IMR-90 (cell line): ENCODE results near the gene VDAC1. TPM values are rescaled to one million over a fixed set of nuclear protein-coding genes. Genes with fewer than 3 reads are reported as not detected.

Experiments used
- ATAC-seq: fragments of 200-7000 bp; cut with Tn5 transposase; 2 replicates; pipeline ENCODE4 v1.9.1; 2020; ENCODE audit warnings: low read depth, mild to moderate bottlenecking, moderate library complexity
- BruUV-seq: library from RNA; stranded (reverse); fragments of 400-500 nt; replicated peaks from 2 replicates; lab custom pipeline; 2021; lab: Mats Ljungman, UMichigan
- CTCF ChIA-PET: fragments of 300-600 bp; formaldehyde crosslinking; extraction: SDS; loops from one replicate; lab custom pipeline; 2021; ENCODE audit warnings: antibody characterized with exemption; lab: Yijun Ruan, JAX
- POLR2A ChIA-PET: fragments of 300-600 bp; sonication (Branson Sonifier 250); formaldehyde crosslinking; loops from one replicate; lab custom pipeline; 2022; ENCODE audit warnings: antibody characterized with exemption; ENCODE audit not compliant: unreplicated experiment; lab: Charles Lee
- DNase-seq: peaks from one replicate; pipeline ENCODE4 v3.0.0; 2013
- H2AFZ ChIP-seq: replicated peaks from 2 replicates; pipeline ENCODE3; 2013; ENCODE audit warnings: low read length, mild to moderate bottlenecking; ENCODE audit not compliant: poor library complexity
- H2AK5ac ChIP-seq: 2 replicates; pipeline ENCODE4 v1.6.1; 2013; ENCODE audit warnings: low read depth, low read length, inconsistent platforms
- H2AK9ac ChIP-seq: replicated peaks from 2 replicates; pipeline ENCODE3; 2013; ENCODE audit warnings: mild to moderate bottlenecking, low read depth, low read length, moderate library complexity; ENCODE audit not compliant: poor library complexity
- H2BK120ac ChIP-seq: 2 replicates; pipeline ENCODE4 v1.6.1; 2013; ENCODE audit warnings: low read depth, low read length, inconsistent platforms
- H2BK15ac ChIP-seq: 3 replicates; pipeline ENCODE4 v1.6.1; 2013; ENCODE audit warnings: low read depth, low read length, inconsistent platforms
- H2BK20ac ChIP-seq: 2 replicates; pipeline ENCODE4 v1.6.1; 2013; ENCODE audit warnings: low read depth, mild to moderate bottlenecking, inconsistent platforms, low read length, moderate library complexity
- H2BK5ac ChIP-seq: 2 replicates; pipeline ENCODE4 v1.6.1; 2013; ENCODE audit warnings: mild to moderate bottlenecking, low read depth, low read length, inconsistent platforms; ENCODE audit not compliant: poor library complexity, severe bottlenecking
- H3K14ac ChIP-seq: replicated peaks from 2 replicates; pipeline ENCODE4 v1.6.1; 2013; ENCODE audit warnings: low read depth, low read length, inconsistent platforms
- H3K18ac ChIP-seq: 2 replicates; pipeline ENCODE4 v1.6.1; 2013; ENCODE audit warnings: low read depth, low read length, control low read depth
- H3K23ac ChIP-seq: 2 replicates; pipeline ENCODE4 v1.6.1; 2013; ENCODE audit warnings: low read depth, low read length, inconsistent platforms
- H3K27ac ChIP-seq: 2 replicates; pipeline ENCODE4 v1.5.1; 2013; ENCODE audit warnings: mild to moderate bottlenecking, control low read depth, low read length; ENCODE audit not compliant: insufficient read depth
- H3K27me3 ChIP-seq: 2 replicates; pipeline ENCODE4 v1.6.1; 2013; ENCODE audit warnings: low read length; ENCODE audit not compliant: control insufficient read depth, insufficient read depth
- H3K36me3 ChIP-seq: 2 replicates; pipeline ENCODE4 v1.6.1; 2013; ENCODE audit warnings: low read length, mixed read lengths; ENCODE audit not compliant: control insufficient read depth, insufficient read depth
- H3K4ac ChIP-seq: 2 replicates; pipeline ENCODE4 v1.6.1; 2013; ENCODE audit warnings: low read depth, low read length, inconsistent platforms
- H3K4me1 ChIP-seq: 2 replicates; pipeline ENCODE4 v1.6.1; 2013; ENCODE audit warnings: low read length, mixed read lengths; ENCODE audit not compliant: control insufficient read depth, insufficient read depth
- H3K4me2 ChIP-seq: 2 replicates; pipeline ENCODE4 v1.6.1; 2013; ENCODE audit warnings: low read depth, mild to moderate bottlenecking, control low read depth, low read length, moderate library complexity
- H3K4me3 ChIP-seq: 2 replicates; pipeline ENCODE4 v1.5.1; 2013; ENCODE audit warnings: low read depth, mild to moderate bottlenecking, control low read depth, low read length, moderate library complexity; ENCODE audit not compliant: insufficient read depth
- H3K56ac ChIP-seq: 2 replicates; pipeline ENCODE4 v1.6.1; 2013; ENCODE audit warnings: low read length, inconsistent platforms; ENCODE audit not compliant: insufficient read depth; ENCODE audit errors: extremely low read depth
- H3K79me1 ChIP-seq, 2 experiments: 2 replicates each; pipeline ENCODE4 v1.6.1; 2013; ENCODE audit warnings: low read length in 2 of 2, inconsistent platforms in 1 of 2, low read depth in 1 of 2
- H3K9ac ChIP-seq: 2 replicates; pipeline ENCODE4 v1.6.1; 2013; ENCODE audit warnings: low read depth, low read length, control low read depth
- H3K9me1 ChIP-seq: 2 replicates; pipeline ENCODE4 v1.6.1; 2013; ENCODE audit warnings: low read length, inconsistent platforms; ENCODE audit not compliant: insufficient read depth
- H3K9me3 ChIP-seq: 2 replicates; pipeline ENCODE4 v1.6.1; 2013; ENCODE audit warnings: low read length; ENCODE audit not compliant: control insufficient read depth, insufficient read depth
- H4K20me1 ChIP-seq: 2 replicates; pipeline ENCODE4 v1.6.1; 2013; ENCODE audit warnings: low read length, inconsistent platforms; ENCODE audit not compliant: insufficient read depth
- H4K5ac ChIP-seq: 2 replicates; pipeline ENCODE4 v1.6.1; 2013; ENCODE audit warnings: mild to moderate bottlenecking, low read depth, low read length, control low read depth
- H4K8ac ChIP-seq, 2 experiments: 2 replicates each; pipeline ENCODE4 v1.6.1; 2013; ENCODE audit warnings: low read depth in 2 of 2, low read length in 2 of 2, control low read depth in 1 of 2, inconsistent platforms in 1 of 2
- H4K91ac ChIP-seq: 2 replicates; pipeline ENCODE4 v1.6.1; 2013; ENCODE audit warnings: low read depth, low read length, inconsistent platforms; ENCODE audit not compliant: insufficient read depth
- CHD1 ChIP-seq: IDR thresholded peaks from 2 replicates; pipeline ENCODE4 v1.6.1; 2012; ENCODE audit warnings: low read depth, low read length, improper control_type of control experiment
- FOS ChIP-seq: fragments of 150-350 bp; IDR thresholded peaks from 2 replicates; pipeline ENCODE4 v1.6.1; 2016; ENCODE audit warnings: low read depth, low read length
- MAFK ChIP-seq: IDR thresholded peaks from 2 replicates; pipeline ENCODE4 v1.6.1; 2012; ENCODE audit warnings: low read depth, low read length, improper control_type of control experiment
- MXI1 ChIP-seq: IDR thresholded peaks from 2 replicates; pipeline ENCODE4 v1.6.1; 2012; ENCODE audit warnings: low read depth, mild to moderate bottlenecking, low read length, moderate library complexity, borderline replicate concordance
- POLR2A ChIP-seq: IDR thresholded peaks from 2 replicates; pipeline ENCODE4 v1.6.1; 2012; ENCODE audit warnings: mild to moderate bottlenecking, low read depth, low read length
- RFX5 ChIP-seq: IDR thresholded peaks from 2 replicates; pipeline ENCODE4 v1.8.0; 2012; ENCODE audit warnings: low read depth, mild to moderate bottlenecking, low read length, moderate library complexity
- whole genome bisulfite sequencing, 2 experiments: methylation state at CpG; one replicate each; pipeline versions ENCODE4 v1.1.5 to v1.1.7; 2013; ENCODE audit warnings: missing lambda C conversion rate in 2 of 2; ENCODE audit not compliant: insufficient read length in 1 of 2; ENCODE audit errors: extremely low coverage in 2 of 2; 5-methylcytosine and 5-hydroxymethylcytosine counted together
- dilution Hi-C: fragments of 300-500 bp; cut with HindIII; formaldehyde crosslinking; loops from one replicate; pipeline ENCODE4 v1.14.3; 2018; ENCODE audit warnings: low sequenced_read_pairs; ENCODE audit not compliant: unreplicated experiment
- in situ Hi-C: fragments of 300-500 bp; cut with MboI; formaldehyde crosslinking; loops from 3 replicates; pipeline ENCODE4 v1.14.3; 2019; ENCODE audit warnings: low sequenced_read_pairs, inconsistent platforms, mixed read lengths
- intact Hi-C: fragments of 100-400 bp; cut with micrococcal nuclease; formaldehyde crosslinking; loops from 2 replicates; pipeline ENCODE4 v1.10.0; 2022
- polyA plus RNA-seq, 3 experiments: library from polyadenylated mRNA; depleted of rRNA; stranded (reverse); fragments of >200 nt; gene quantifications; 2 replicates each; pipeline ENCODE4 v1.2.3, GENCODE V29; 2012; ENCODE audit warnings: low replicate concordance in 1 of 3
- total RNA-seq: library from RNA; depleted of rRNA; stranded (reverse); fragments of >200 nt; gene quantifications from 2 replicates; pipeline ENCODE4 v1.2.3, GENCODE V29; 2012

VDAC1 gene
- total and polyA plus RNA-seq, 2 of the 4 experiments (the other 2 are of a cell fraction): 289 to 365 TPM

DNA sequence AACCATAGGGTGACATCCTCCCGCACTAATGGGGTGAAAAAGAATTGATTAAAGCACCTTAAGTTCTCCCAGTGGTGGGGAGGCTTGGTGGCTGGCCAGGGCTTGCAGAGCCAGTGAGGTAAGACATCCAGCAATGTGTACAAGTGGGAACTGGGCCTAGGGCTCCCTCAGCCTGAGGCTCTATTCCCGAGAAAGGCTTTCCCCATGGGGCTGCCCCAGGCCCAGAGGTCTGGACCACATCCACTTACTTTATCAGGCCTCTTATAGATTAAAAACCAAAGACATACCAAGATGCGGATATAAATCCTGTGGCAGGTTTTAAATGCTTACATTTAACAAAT lies 71.6 kb downstream of the VDAC1 start:
- no peak overlapping the region for H2BK120ac ChIP-seq
- no peak overlapping the region for H2BK5ac ChIP-seq
- no peak overlapping the region for H3K9ac ChIP-seq
- in situ Hi-C loops (no loop called here), dilution Hi-C loops (no loop called here), intact Hi-C loops (no loop called here)
- peaks cover 1% of the 10 kb centered on the region; the same call in 1 of the 2 replicates for H3K9me3 ChIP-seq
- no peak overlapping the region for H3K4me2 ChIP-seq
- H2BK15ac ChIP-seq: no peak overlapping the region
- WGBS, 2 experiments: no CpG with 5 or more reads among the region's 3 CpGs
- H3K4me3 ChIP-seq: no peak overlapping the region
- peaks cover 6% of the 10 kb centered on the region; the same call in 1 of the 2 replicates for H3K4me1 ChIP-seq
- H3K9me1 ChIP-seq: peaks cover 4% of the 10 kb centered on the region
- ChIA-PET CTCF (no interaction called here), POLR2A (no interaction called here)
- no peak for ATAC-seq
- no peaks in the 10 kb centered on the region for H4K20me1 ChIP-seq
- H4K5ac ChIP-seq: no peak overlapping the region
- H3K23ac ChIP-seq: no peak overlapping the region
- no peak overlapping the region for H3K27ac ChIP-seq
- H3K14ac ChIP-seq: no peak overlapping the region
- no peaks in the 10 kb centered on the region for H3K36me3 ChIP-seq
- no peak overlapping the region for H2AFZ ChIP-seq
- no peak overlapping the region for H2AK5ac ChIP-seq
- peak; percentile 11 for DNase-seq
- no peak overlapping the region for H4K91ac ChIP-seq
- H3K79me1 ChIP-seq: no peaks in the 10 kb centered on the region
- no peak overlapping the region for H2AK9ac ChIP-seq
- no peak overlapping the region for H3K18ac ChIP-seq
- no peak overlapping the region for H2BK20ac ChIP-seq
- BruUV-seq: no TSS peak
- no peak overlapping the region for H3K56ac ChIP-seq
- H3K4ac ChIP-seq: no peak overlapping the region
- H4K8ac ChIP-seq: no peak overlapping the region
- peaks cover 32% of the 10 kb centered on the region for H3K27me3 ChIP-seq
- TF ChIP-seq MXI1 (no peak), CHD1 (no peak), RFX5 (no peak), POLR2A (no peak), FOS (no peak), MAFK (no peak)
